GM12801 (cell line): Measurements from ENCODE around the gene GRIN2A.

Experiments used
- TF ChIP-seq, protein P1 (sequence below): IDR thresholded peaks from one replicate; pipeline ENCODE4 v1.5.1; 2011; ENCODE audit warnings: control low read depth; ENCODE audit not compliant: insufficient read length; ENCODE audit errors: extremely low read depth

Gene GRIN2A

GRCh38 chr16:9932000-9932399 lies 250.2 kb downstream of the GRIN2A start:
- TF ChIP-seq, protein P1, sequence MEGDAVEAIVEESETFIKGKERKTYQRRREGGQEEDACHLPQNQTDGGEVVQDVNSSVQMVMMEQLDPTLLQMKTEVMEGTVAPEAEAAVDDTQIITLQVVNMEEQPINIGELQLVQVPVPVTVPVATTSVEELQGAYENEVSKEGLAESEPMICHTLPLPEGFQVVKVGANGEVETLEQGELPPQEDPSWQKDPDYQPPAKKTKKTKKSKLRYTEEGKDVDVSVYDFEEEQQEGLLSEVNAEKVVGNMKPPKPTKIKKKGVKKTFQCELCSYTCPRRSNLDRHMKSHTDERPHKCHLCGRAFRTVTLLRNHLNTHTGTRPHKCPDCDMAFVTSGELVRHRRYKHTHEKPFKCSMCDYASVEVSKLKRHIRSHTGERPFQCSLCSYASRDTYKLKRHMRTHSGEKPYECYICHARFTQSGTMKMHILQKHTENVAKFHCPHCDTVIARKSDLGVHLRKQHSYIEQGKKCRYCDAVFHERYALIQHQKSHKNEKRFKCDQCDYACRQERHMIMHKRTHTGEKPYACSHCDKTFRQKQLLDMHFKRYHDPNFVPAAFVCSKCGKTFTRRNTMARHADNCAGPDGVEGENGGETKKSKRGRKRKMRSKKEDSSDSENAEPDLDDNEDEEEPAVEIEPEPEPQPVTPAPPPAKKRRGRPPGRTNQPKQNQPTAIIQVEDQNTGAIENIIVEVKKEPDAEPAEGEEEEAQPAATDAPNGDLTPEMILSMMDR = no peak

DNA sequence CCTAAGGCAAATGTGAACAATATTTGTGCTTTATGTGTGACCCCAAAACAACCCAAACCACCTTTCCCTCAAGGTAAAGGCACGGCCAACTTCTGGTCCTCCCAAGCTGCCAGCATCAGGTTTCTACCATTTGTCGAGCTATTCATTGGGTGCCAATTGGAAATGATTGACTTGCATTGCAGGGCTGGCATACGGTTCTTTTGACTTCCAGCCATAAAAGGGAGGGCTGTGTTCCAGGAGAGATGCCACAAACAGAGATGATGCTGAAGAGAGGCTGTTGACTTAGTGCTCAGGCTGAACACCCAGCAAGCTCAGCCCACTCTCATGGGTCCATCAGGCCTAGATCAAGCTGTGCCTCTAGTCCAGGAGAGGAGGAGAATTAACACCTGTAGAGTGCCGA lies 252.4 kb downstream of the GRIN2A start:
- TF ChIP-seq, protein P1 = no peak

DNA sequence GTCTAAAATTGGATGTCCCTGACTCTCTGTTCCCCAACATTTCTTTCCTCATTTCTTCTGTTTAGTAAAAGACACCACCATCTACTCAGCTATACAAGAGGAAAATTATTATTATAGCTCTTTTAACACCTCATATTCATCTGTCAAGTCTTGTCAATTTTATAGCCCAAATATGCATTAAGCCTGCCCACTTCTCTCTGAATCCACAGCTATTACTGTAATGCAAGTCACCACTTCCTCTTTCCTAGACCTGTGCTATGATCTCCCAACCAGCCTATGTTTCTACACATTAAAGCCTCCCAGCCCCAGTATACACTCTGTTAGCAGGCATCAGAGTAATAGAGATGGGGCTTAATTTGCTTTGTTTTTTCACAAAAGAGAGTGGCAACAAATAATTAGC lies 252.9 kb downstream of the GRIN2A start:
- TF ChIP-seq, protein P1 = no peak

GRCh38 chr16:9922441-9922840 lies 259.8 kb downstream of the GRIN2A start:
- TF ChIP-seq, protein P1 = no peak

DNA sequence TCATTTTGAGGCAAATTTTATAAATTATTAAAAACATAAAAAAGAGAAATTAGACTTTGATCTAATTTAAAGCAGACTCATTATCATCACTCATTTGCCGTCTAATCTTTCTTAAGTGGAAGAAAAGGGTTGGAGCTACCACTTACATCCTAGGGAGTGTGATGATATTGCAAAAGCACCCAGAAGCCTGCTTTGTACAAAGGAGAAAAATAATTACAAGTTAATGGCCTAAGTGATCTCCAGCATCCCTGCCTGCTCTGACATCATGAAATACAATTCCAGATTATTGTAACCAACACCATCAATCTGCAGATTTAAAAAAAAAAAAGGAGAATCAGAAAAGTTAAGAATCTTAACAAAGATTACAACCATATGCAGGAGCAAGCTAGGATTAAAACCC lies 260.2 kb downstream of the GRIN2A start:
- TF ChIP-seq, protein P1 = no peak

DNA sequence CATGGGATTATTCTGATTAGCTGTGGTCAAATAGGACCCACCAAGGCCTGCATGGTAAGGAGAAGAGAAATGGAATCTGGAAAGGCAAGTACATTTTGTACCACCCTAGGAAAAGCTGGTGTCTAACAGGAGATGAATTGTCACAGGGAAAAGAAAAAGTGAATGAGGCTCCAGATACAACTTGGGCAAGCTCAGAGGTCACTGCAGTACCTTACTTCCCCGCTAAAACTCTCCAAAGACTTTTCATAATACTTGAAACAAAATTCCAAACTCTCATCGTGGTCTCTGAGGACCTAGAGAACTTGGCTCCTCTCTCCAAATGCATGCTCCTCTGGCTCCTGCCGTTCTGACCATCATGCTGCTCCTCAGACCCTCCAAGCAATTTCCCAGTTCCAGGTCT lies 262.8 kb downstream of the GRIN2A start:
- TF ChIP-seq, protein P1 = no peak

DNA sequence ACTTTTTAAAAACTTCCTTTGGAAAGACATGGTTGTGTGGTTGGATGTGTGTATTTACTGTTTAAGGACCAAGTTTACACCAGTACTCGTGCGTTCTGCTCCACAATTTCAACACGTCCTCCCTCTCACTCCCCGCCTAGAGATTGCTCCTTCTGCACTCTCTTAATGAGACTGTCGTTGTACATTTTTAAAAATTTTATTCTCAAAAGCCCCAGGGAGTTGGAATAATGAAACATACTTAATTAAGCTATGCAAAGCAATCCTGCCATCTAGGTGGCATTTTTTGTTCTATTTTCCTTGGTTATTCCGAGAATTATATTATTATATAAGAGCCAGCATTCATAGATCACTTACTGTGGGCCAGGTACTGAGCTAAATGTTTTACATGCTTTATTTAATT lies 264.5 kb downstream of the GRIN2A start:
- TF ChIP-seq, protein P1 = no peak
